Measurements from ENCODE around the gene FLOT2. TPM values are rescaled to one million over a fixed set of nuclear protein-coding genes. Genes with fewer than 3 reads are reported as not detected.
A peak's percentile ranks its signal among the peaks of the same experiment; 100 is the strongest.

The FLOT2 gene
- total and polyA plus RNA-seq, 2 donors (not counting 1 experiment from before 2014, with no cell fraction given): 48.9 to 81.1 TPM

DNA sequence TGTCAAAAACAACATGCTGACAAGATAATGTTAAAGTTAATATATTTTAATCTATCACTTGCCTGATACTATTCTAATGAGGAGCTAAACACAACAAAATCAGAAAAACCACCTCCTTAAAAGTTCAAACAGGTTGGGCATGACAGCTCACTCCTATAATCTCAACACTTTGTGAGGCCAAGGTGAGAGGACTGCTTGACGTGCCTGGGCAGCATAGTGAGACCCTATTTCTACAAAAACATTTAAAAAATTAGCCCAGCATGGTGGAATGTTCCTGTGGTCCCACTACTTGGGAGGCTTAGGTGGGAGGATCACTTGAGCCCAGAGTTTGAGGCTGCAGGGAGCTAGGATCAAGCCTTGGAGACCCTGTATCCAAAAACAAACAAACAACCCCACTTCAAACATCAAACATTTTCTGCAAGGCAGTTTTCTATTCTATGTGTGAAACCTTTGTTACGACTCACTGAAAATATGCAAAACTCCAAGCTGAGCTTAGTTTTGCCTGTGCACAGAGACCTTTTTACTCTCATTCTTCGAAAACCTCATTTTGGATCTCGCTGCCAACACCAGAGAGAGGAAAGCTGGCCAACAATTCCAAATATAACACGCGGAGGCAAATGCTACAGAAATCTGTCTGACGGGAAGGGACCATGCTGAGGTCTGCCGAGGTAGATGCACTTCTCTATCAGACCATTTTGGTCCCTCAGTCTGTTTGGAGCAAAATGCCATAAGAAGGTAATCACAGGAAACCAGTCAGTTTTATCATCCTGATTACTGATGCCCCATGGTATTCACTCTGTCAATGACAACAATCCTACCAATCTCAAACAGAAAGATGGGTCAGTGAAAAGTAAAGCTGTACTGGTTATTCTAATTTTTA is 47.6 kb upstream of the FLOT2 start:
- H3K9ac ChIP-seq (ENCODE audit: insufficient read depth, low read length): no peak overlapping the region
- DNase-seq (ENCODE audit: low read depth in 2 of 2): peak in 1 of 2 donors; percentile 74
- H3K79me2 ChIP-seq (ENCODE audit: control insufficient read depth, insufficient read depth, low read length): peaks cover 94% of the 10 kb centered on the region
- H3K36me3 ChIP-seq (ENCODE audit: control insufficient read depth, insufficient read depth, low read length): no peaks in the 10 kb centered on the region
- H3K27me3 ChIP-seq (ENCODE audit: control insufficient read depth, insufficient read depth, low read length): no peaks in the 10 kb centered on the region
- no peak for TF ChIP-seq EZH2 (IDR thresholded peaks at IDR 0.05; ENCODE audit: low read length, missing control alignments)
- TF ChIP-seq, protein P1, sequence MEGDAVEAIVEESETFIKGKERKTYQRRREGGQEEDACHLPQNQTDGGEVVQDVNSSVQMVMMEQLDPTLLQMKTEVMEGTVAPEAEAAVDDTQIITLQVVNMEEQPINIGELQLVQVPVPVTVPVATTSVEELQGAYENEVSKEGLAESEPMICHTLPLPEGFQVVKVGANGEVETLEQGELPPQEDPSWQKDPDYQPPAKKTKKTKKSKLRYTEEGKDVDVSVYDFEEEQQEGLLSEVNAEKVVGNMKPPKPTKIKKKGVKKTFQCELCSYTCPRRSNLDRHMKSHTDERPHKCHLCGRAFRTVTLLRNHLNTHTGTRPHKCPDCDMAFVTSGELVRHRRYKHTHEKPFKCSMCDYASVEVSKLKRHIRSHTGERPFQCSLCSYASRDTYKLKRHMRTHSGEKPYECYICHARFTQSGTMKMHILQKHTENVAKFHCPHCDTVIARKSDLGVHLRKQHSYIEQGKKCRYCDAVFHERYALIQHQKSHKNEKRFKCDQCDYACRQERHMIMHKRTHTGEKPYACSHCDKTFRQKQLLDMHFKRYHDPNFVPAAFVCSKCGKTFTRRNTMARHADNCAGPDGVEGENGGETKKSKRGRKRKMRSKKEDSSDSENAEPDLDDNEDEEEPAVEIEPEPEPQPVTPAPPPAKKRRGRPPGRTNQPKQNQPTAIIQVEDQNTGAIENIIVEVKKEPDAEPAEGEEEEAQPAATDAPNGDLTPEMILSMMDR (conservative IDR thresholded peaks at IDR 0.05 in 1 of 2, IDR thresholded peaks at IDR 0.05 in 1 of 2; ENCODE audit: low read depth in 1 of 2, low read length in 2 of 2): no peak
- peak overlapping the region; percentile 47 for H3K4me2 ChIP-seq (ENCODE audit: extremely low read depth, insufficient read depth, low read length)
- peak overlapping the region; percentile 49 for H3K27ac ChIP-seq (ENCODE audit: insufficient read depth, low read length)
- H2AFZ ChIP-seq (ENCODE audit: low read length): no peak overlapping the region
- peaks cover 7% of the 10 kb centered on the region for H3K4me1 ChIP-seq (ENCODE audit: control insufficient read depth, extremely low read depth, insufficient read depth, low read length)
- H4K20me1 ChIP-seq (ENCODE audit: control insufficient read depth, extremely low read depth, insufficient read depth, low read length): no peaks in the 10 kb centered on the region
- H3K9me3 ChIP-seq (ENCODE audit: control insufficient read depth, insufficient read depth, low read depth, low read length): no peaks in the 10 kb centered on the region
- peak overlapping the region in 2 of 4 experiments; percentile 15 to 27 for H3K4me3 ChIP-seq (replicated peaks in 1 of 4; ENCODE audit: control extremely low read depth in 1 of 4, insufficient read depth in 1 of 4, low read depth in 3 of 4, low read length in 4 of 4)

DNA sequence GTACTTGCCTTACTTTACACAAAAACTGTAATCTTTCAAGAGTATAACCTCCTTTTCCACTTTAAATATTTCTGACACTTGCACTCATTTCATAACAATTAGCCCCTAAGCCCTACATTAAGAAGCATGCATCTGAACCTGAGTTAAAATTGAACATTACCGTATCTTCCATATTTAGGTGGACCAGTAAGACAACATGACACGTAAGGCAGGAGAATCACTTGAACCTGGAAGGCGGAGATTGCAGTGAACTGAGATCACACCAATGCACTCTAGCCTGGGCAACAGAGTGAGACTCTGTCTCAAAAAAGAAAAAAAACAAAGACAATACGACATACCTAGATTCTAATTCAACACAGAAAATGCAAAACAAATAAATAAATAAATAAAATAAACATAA is 46.8 kb upstream of the FLOT2 start:
- TF ChIP-seq EZH2 (IDR thresholded peaks at IDR 0.05; ENCODE audit: low read length, missing control alignments): no peak
- TF ChIP-seq, protein P1 (conservative IDR thresholded peaks at IDR 0.05 in 1 of 2, IDR thresholded peaks at IDR 0.05 in 1 of 2; ENCODE audit: low read depth in 1 of 2, low read length in 2 of 2): no peak
- Histone ChIP-seq H3K79me2 (ENCODE audit: control insufficient read depth, insufficient read depth, low read length) (peaks cover 95% of the 10 kb centered on the region), H3K4me2 (ENCODE audit: extremely low read depth, insufficient read depth, low read length) (no peak overlapping the region), H3K27me3 (ENCODE audit: control insufficient read depth, insufficient read depth, low read length) (no peaks in the 10 kb centered on the region), H4K20me1 (ENCODE audit: control insufficient read depth, extremely low read depth, insufficient read depth, low read length) (no peaks in the 10 kb centered on the region), H3K36me3 (ENCODE audit: control insufficient read depth, insufficient read depth, low read length) (no peaks in the 10 kb centered on the region), H2AFZ (ENCODE audit: low read length) (no peak overlapping the region), H3K27ac (ENCODE audit: insufficient read depth, low read length) (no peak overlapping the region), H3K9ac (ENCODE audit: insufficient read depth, low read length) (no peak overlapping the region), H3K9me3 (ENCODE audit: control insufficient read depth, insufficient read depth, low read depth, low read length) (no peaks in the 10 kb centered on the region), H3K4me1 (ENCODE audit: control insufficient read depth, extremely low read depth, insufficient read depth, low read length) (peaks cover 7% of the 10 kb centered on the region), H3K4me3 (replicated peaks in 1 of 4; ENCODE audit: control extremely low read depth in 1 of 4, insufficient read depth in 1 of 4, low read depth in 3 of 4, low read length in 4 of 4) (no peak overlapping the region)
- DNase-seq (ENCODE audit: low read depth in 2 of 2): no peak

DNA sequence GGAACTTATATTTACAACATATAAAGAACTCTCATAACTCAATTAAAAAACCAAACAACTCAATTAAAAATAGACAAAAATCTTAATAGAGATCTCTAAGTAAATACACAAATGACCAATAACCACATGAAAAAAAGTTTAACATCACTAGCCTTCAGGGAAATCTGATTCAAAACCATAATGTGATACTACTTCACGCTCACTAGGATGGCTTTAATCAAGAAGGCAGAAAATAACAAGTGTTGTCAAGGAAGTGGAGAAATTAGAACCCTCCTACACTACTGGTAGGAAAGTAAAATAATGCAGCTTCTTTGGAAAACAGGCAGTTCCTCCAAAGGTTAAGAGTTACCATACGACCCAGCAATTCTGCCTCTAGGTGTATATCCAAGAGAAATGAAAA is 45.4 kb upstream of the FLOT2 start:
- H3K27ac ChIP-seq (ENCODE audit: insufficient read depth, low read length): no peak overlapping the region
- H3K4me3 ChIP-seq (replicated peaks in 1 of 4; ENCODE audit: control extremely low read depth in 1 of 4, insufficient read depth in 1 of 4, low read depth in 3 of 4, low read length in 4 of 4): no peak overlapping the region
- no peaks in the 10 kb centered on the region for H3K36me3 ChIP-seq (ENCODE audit: control insufficient read depth, insufficient read depth, low read length)
- no peak for DNase-seq (ENCODE audit: low read depth in 2 of 2)
- H3K4me1 ChIP-seq (ENCODE audit: control insufficient read depth, extremely low read depth, insufficient read depth, low read length): peaks cover 8% of the 10 kb centered on the region
- H4K20me1 ChIP-seq (ENCODE audit: control insufficient read depth, extremely low read depth, insufficient read depth, low read length): no peaks in the 10 kb centered on the region
- no peaks in the 10 kb centered on the region for H3K9me3 ChIP-seq (ENCODE audit: control insufficient read depth, insufficient read depth, low read depth, low read length)
- H2AFZ ChIP-seq (ENCODE audit: low read length): no peak overlapping the region
- H3K27me3 ChIP-seq (ENCODE audit: control insufficient read depth, insufficient read depth, low read length): no peaks in the 10 kb centered on the region
- TF ChIP-seq, protein P1 (conservative IDR thresholded peaks at IDR 0.05 in 1 of 2, IDR thresholded peaks at IDR 0.05 in 1 of 2; ENCODE audit: low read depth in 1 of 2, low read length in 2 of 2): no peak
- no peak for TF ChIP-seq EZH2 (IDR thresholded peaks at IDR 0.05; ENCODE audit: low read length, missing control alignments)
- H3K4me2 ChIP-seq (ENCODE audit: extremely low read depth, insufficient read depth, low read length): no peak overlapping the region
- peaks cover 94% of the 10 kb centered on the region for H3K79me2 ChIP-seq (ENCODE audit: control insufficient read depth, insufficient read depth, low read length)
- no peak overlapping the region for H3K9ac ChIP-seq (ENCODE audit: insufficient read depth, low read length)

Data from fibroblast of lung (primary cell).